Coronary artery (tissue), 2 donors: Measurements from ENCODE around the gene HAX1.
"Not testable (repeated sequence)": the region's sequence is repeated elsewhere in the genome, so short reads cannot be mapped to it uniquely, and the experiment has no call there.

Source experiments
- DNase-seq: peaks from one replicate; pipeline ENCODE4 v3.0.0-alpha.2; 2017; ENCODE audit warnings: low spot score
- H3K27ac ChIP-seq, 2 donors: fragments of 200-600 bp; sonication (generic); one replicate each; pipeline ENCODE4 v1.5.1; 2016 to 2019
- H3K4me3 ChIP-seq: fragments of 200-600 bp; sonication (generic); 2 replicates; pipeline ENCODE4 v1.5.1; 2016; ENCODE audit warnings: mild to moderate bottlenecking, moderate library complexity
- CTCF ChIP-seq: fragments of 200-600 bp; sonication (generic); IDR thresholded peaks from one replicate; pipeline ENCODE4 v1.5.1; 2019; ENCODE audit warnings: antibody characterized with exemption

The HAX1 gene

GRCh38 chr1:154288661-154289060 is 16.2 kb downstream of the HAX1 start:
- no peak for DNase-seq
- no peak overlapping the region for H3K4me3 ChIP-seq
- no peak for TF ChIP-seq CTCF
- H3K27ac ChIP-seq: no peak overlapping the region

GRCh38 chr1:154290921-154291320 is 18.5 kb downstream of the HAX1 start:
- H3K4me3 ChIP-seq: no peak overlapping the region
- no peak for TF ChIP-seq CTCF
- H3K27ac ChIP-seq: no peak overlapping the region
- DNase-seq: no peak

GRCh38 chr1:154295408-154296235 is 23.2 kb downstream of the HAX1 start:
- H3K27ac ChIP-seq: no peak overlapping the region
- no peak overlapping the region for H3K4me3 ChIP-seq
- DNase-seq: no peak
- no peak for TF ChIP-seq CTCF

GRCh38 chr1:154301582-154301981 is 29.2 kb downstream of the HAX1 start:
- TF ChIP-seq CTCF: no peak
- no peak overlapping the region for H3K4me3 ChIP-seq

GRCh38 chr1:154304664-154305337 is 32.4 kb downstream of the HAX1 start:
- Histone ChIP-seq H3K27ac (no peak overlapping the region), H3K4me3 (no peak overlapping the region)
- TF ChIP-seq CTCF: no peak
- no peak for DNase-seq

More at GRCh38 chr1:154301582-154301981, 29.2 kb downstream of the HAX1 start:
- no peak overlapping the region for H3K27ac ChIP-seq
- DNase-seq: no peak

- no peak for DNase-seq
- Histone ChIP-seq H3K4me3 (no peak overlapping the region), H3K27ac (no peak overlapping the region)
- TF ChIP-seq CTCF: no peak
Measured at GRCh38 chr1:154306151-154306550, 33.7 kb downstream of the HAX1 start.

GRCh38 chr1:154307670-154308270 is 35.3 kb downstream of the HAX1 start:
- H3K4me3 ChIP-seq, H3K27ac ChIP-seq, DNase-seq: not testable (repeated sequence)

- not testable (repeated sequence) for H3K27ac ChIP-seq, H3K4me3 ChIP-seq, DNase-seq
Measured at GRCh38 chr1:154309136-154309535, 36.7 kb downstream of the HAX1 start.

GRCh38 chr1:154312229-154313065 is 40.0 kb downstream of the HAX1 start:
- not testable (repeated sequence) for DNase-seq, H3K27ac ChIP-seq, H3K4me3 ChIP-seq
